Heart left ventricle (tissue), 16 donors: Measurements from ENCODE around the gene ANAPC1. TPM values are rescaled to one million over a fixed set of nuclear protein-coding genes. Genes with fewer than 3 reads are reported as not detected.
A peak's percentile ranks its signal among the peaks of the same experiment; 100 is the strongest.
"Not testable (repeated sequence)": the region's sequence is repeated elsewhere in the genome, so short reads cannot be mapped to it uniquely, and the experiment has no call there.

Experiments used
- ATAC-seq, 4 donors: fragments of 200-7000 bp; cut with Tn5 transposase; one replicate each; pipeline ENCODE4 v1.9.1; 2020 to 2022; ENCODE audit warnings: moderate library complexity in 4 of 4, mild to moderate bottlenecking in 3 of 4, moderate number of reproducible peaks in 1 of 4
- DNase-seq, 5 donors: peaks; one replicate each; pipeline ENCODE4 v3.0.0-alpha.2; 2020
- H3K27ac ChIP-seq, 12 donors: fragments of 200-600 bp; sonication (generic) in 4 of 12; one replicate each; pipeline versions ENCODE4 v1.5.0 to v1.8.0; 2016 to 2022; ENCODE audit warnings: mild to moderate bottlenecking in 2 of 12
- H3K27me3 ChIP-seq, 9 donors: fragments of 200-600 bp; sonication (generic) in 2 of 9; one replicate each; pipeline versions ENCODE4 v1.5.1 to v1.8.0; 2016 to 2022; ENCODE audit warnings: mild to moderate bottlenecking in 3 of 9
- H3K36me3 ChIP-seq, 9 donors: fragments of 200-600 bp; sonication (generic) in 2 of 9; one replicate each; pipeline versions ENCODE4 v1.5.0 to v1.8.0; 2018 to 2022; ENCODE audit warnings: mild to moderate bottlenecking in 2 of 9
- H3K4me1 ChIP-seq, 12 donors: fragments of 200-600 bp; sonication (generic) in 4 of 12; one replicate each; pipeline versions ENCODE4 v1.5.0 to v1.8.0; 2016 to 2022; ENCODE audit warnings: mild to moderate bottlenecking in 3 of 12
- H3K4me3 ChIP-seq, 12 donors: fragments of 200-600 bp; sonication (generic) in 4 of 12; one replicate each; pipeline versions ENCODE4 v1.5.0 to v1.8.0; 2017 to 2022; ENCODE audit warnings: mild to moderate bottlenecking in 9 of 12, moderate library complexity in 4 of 12
- H3K9me3 ChIP-seq, 12 donors: fragments of 200-600 bp; sonication (generic) in 4 of 12; one replicate each; pipeline versions ENCODE4 v1.5.0 to v1.8.0; 2016 to 2022; ENCODE audit warnings: mild to moderate bottlenecking in 1 of 12
- POLR2A ChIP-seq, 2 donors: fragments of 450-650 bp; IDR thresholded peaks; one replicate each; pipeline ENCODE4 v1.6.1; 2017; ENCODE audit warnings: antibody characterized with exemption in 2 of 2, mild to moderate bottlenecking in 2 of 2, moderate library complexity in 2 of 2
- WGBS, 4 donors: extraction: QIAGEN DNeasy Blood & Tissue Kit in 2 of 4; methylation state at CpG; one replicate each; pipeline versions ENCODE4 v1.1.5 to v1.1.7; 2013 to 2018; 5-methylcytosine and 5-hydroxymethylcytosine counted together
- intact Hi-C, 10 donors: fragments of 100-400 bp; cut with DNase I; formaldehyde crosslinking; loops; one replicate each; pipeline versions ENCODE4 v1.11.1 to v1.14.2; 2022
- polyA plus RNA-seq, 2 donors: library from polyadenylated mRNA; stranded (reverse); fragments of 200-250 nt; gene quantifications; one replicate each; pipeline ENCODE4 v1.2.3, GENCODE V29; 2013
- total RNA-seq, 9 donors: library from RNA; depleted of rRNA in 2 of 9; stranded (reverse); fragments of >200 nt in 2 of 9; fragmentation: NEBNext Ultra II Directional in 3 of 9; extraction: Animal tissue kit (Norgen Biotek cat#: 25700) in 3 of 9; gene quantifications; one replicate each; pipeline versions ENCODE4 v1.1.0 to v1.2.4, GENCODE V29; 2016 to 2023
- TF ChIP-seq, protein P1 (sequence below), 12 donors: fragments of 200-600 bp; sonication (generic) in 4 of 12; IDR thresholded peaks; one replicate each; pipeline versions ENCODE4 v1.5.0 to v1.8.0; 2018 to 2022; ENCODE audit warnings: antibody characterized with exemption in 12 of 12, mild to moderate bottlenecking in 5 of 12
- donor health status: ischemic (EF 13 %, LVEDD 7.1; RV severe dilation, severe dysfunction).
- donor health status: healthy with polysubstance abuse.
- donor health status: DM: no; HTN: yes; CAD: no.
- donor health status: DM: no; HTN: no; CAD: no.
- donor health status: ischemic (EF 25% LVEDD 6.9; RV normal size, moderate dysfunction).
- donor health status: ischemic (EF 25% LVEDD 5.7; RV mildly dilated, moderate dysfunction).
- donor health status: healthy.
- donor health status: DM: yes; HTN: yes; CAD: no.
- donor health status: ischemic (EF 35%, LVEDD 5.7; RV mildly dilated, moderate dysfunction).
- donor health status: nonischemic (EF 11% LVEDD 7.7; RV severe dilation, severe dysfunction).
- donor health status: DM: yes; HTN: yes; CAD: no.
- donor health status: PGD.
- donor health status: ischemic (EF 29% LVEDD 5.4; RV normal size, mild dysfunction).
- donor health status: nonischemic (EF 23%, LVEDD 6.1; RV moderate dilation, normal function).

The ANAPC1 gene
- total and polyA plus RNA-seq, 11 donors, result 4.9 to 30.7 (median 17.2) TPM

DNA sequence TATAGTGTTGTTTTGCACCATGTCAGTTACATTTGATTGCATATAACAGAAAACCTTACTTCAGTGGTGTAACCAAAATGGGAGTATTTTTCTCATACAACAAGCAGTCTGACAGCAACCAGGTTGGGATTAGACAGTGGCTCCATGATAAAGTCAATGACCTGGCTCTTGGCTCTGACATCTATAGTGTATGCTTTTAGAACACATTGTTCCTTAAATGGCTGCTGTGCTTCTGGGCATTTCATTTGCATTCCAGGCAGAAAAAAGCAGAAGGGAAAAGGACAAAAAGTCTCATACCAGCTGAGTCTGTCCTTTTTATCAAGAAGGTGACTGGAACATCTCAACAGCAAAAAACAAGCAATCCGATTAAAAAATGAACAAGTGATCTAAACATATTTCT is 24.6 kb upstream of the ANAPC1 start:
- 72 to 80% (median 79%) methylated on average over 1 of the region's 1 CpG for WGBS, 4 donors
- intact Hi-C loops, result loop anchor here in 5 of 10 donors (2.0 to 10.0 kb wide), 4 partner anchors 20 to 66 kb away; no protein-coding TSS in a partner anchor
- Histone ChIP-seq H3K4me1 (peaks cover 0 to 77% (median 59%) of the 10 kb centered on the region in 12 donors), H3K27me3 (no peaks in the 10 kb centered on the region), H3K36me3 (no peaks in the 10 kb centered on the region), H3K27ac (peak overlapping the region in 9 of 12 donors; percentile 1 to 74 (median 33)), H3K9me3 (no peaks in the 10 kb centered on the region), H3K4me3 (no peak overlapping the region)
- TF ChIP-seq, protein P1, sequence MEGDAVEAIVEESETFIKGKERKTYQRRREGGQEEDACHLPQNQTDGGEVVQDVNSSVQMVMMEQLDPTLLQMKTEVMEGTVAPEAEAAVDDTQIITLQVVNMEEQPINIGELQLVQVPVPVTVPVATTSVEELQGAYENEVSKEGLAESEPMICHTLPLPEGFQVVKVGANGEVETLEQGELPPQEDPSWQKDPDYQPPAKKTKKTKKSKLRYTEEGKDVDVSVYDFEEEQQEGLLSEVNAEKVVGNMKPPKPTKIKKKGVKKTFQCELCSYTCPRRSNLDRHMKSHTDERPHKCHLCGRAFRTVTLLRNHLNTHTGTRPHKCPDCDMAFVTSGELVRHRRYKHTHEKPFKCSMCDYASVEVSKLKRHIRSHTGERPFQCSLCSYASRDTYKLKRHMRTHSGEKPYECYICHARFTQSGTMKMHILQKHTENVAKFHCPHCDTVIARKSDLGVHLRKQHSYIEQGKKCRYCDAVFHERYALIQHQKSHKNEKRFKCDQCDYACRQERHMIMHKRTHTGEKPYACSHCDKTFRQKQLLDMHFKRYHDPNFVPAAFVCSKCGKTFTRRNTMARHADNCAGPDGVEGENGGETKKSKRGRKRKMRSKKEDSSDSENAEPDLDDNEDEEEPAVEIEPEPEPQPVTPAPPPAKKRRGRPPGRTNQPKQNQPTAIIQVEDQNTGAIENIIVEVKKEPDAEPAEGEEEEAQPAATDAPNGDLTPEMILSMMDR (IDR thresholded peaks at IDR 0.05), result no peak
- TF ChIP-seq POLR2A (IDR thresholded peaks at IDR 0.05), result no peak
- ATAC-seq (peak in 2 of 4 donors; percentile 36 to 45), DNase-seq (no peak)

DNA sequence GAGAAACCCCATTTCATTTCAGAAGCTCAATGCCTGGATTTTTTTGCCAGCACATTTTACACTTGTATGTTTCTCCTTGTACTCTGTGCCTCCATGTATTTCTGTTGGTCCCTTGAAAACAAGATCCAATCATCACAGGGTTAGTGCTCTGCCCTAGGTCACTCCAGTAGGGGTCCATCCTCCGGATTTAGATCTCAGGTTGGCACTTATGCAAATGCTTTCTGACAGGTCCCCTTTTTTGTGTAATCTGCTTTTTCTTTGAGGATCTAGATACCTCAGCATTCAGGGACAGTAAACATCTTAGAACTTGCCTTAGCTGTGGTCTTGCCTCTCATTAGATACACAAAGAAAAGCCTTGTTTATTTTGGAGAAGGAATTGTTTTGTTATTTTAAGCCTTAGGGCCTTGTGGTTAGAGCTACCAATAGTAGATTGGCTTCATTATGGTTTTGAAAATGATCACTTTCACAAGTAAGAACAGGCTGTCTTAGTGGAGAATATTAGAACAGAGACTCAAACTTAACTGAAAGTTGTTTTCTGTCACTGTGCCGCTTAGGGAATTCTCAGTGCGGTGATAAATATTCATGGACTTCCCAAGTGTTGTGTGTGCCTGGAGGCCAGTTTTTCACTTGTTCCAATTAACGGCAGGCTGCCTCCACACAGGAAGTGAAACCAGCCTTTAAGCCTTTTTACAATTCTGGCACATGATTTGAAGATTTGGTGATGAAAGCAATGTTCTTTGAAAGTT is 22.2 kb upstream of the ANAPC1 start:
- DNase-seq, result no peak
- Histone ChIP-seq H3K9me3 (no peaks in the 10 kb centered on the region), H3K36me3 (no peaks in the 10 kb centered on the region), H3K27ac (peak overlapping the region in 11 of 12 donors; percentile 26 to 83 (median 69)), H3K4me3 (no peak overlapping the region), H3K27me3 (no peaks in the 10 kb centered on the region), H3K4me1 (peaks cover 0 to 91% (median 64%) of the 10 kb centered on the region in 12 donors)
- intact Hi-C loops, result loop anchor here in 5 of 10 donors (5.0 to 10.0 kb wide), 3 partner anchors 41 to 69 kb away; no protein-coding TSS in a partner anchor
- ATAC-seq, result no peak
- 26 to 38% (median 32%) methylated on average over 4 of the region's 4 CpGs for WGBS, 4 donors
- TF ChIP-seq, protein P1 (IDR thresholded peaks at IDR 0.05), result no peak
- no peak for TF ChIP-seq POLR2A (IDR thresholded peaks at IDR 0.05)

DNA sequence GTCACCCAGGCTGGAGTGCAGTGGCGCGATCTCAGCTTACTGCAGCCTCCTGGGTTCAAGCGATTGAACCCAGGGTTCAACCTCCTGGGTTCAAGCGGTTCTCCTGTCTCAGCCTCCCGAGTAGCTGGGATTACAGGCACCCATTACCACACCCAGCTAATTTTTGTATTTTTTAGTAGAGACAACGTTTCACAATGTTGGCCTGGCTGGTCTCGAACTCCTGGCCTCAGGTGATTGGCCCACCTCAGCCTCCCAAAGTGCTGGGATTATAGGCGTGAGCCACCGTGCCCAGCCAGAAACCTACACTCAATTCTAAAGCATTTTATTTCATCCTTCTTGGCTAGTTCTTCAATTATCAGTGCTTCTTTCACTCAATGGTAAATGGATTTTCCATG is 21.5 kb upstream of the ANAPC1 start:
- Histone ChIP-seq H3K27ac (peak overlapping the region in 11 of 12 donors; percentile 55 to 83 (median 69)), H3K4me1 (peaks cover 0 to 91% (median 62%) of the 10 kb centered on the region in 12 donors)
- intact Hi-C loops, result loop anchor here in 5 of 10 donors (5.0 to 10.0 kb wide), 3 partner anchors 42 to 69 kb away; no protein-coding TSS in a partner anchor
- WGBS, 4 donors, result 97% methylated on average over 9 of the region's 9 CpGs
- not testable (repeated sequence) for H3K36me3 ChIP-seq, DNase-seq, ATAC-seq, H3K9me3 ChIP-seq, H3K4me3 ChIP-seq, H3K27me3 ChIP-seq

DNA sequence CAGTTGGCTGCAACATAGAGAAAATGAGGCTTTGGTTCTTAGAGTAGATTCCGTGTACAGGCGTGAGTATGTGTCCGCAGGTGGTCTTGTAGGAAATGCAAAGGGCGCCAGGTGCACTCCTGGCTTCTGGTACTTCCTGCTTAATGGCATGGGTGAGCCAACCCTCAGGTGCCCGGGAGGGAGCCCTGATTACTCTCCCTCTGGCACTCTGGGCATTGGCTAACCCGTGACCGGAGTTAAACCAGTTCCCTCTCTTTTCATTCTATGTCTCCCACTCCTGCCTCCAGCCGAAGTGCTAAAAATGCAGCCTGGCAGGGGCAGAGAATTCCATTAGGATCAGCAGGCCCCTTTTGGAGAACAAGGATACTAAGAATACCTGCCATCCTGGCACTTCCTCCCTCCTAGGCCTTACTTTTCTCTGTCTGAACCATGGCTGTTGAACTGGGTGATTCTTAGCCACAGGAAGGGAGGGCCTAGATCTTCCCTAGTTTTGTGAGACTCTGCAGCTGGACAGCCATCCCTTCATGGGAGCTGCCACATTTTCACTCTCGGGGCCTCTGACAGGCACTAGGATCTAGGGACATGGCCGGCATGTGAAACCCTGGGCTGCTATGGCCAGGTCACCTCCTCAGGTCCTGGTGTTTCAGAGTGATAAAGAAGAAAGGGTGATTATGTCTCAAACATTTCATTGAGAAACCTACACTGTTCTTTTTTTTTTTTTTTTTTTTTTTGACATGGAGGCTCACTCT is 20.9 kb upstream of the ANAPC1 start:
- H3K4me3 ChIP-seq, result no peak overlapping the region
- no peaks in the 10 kb centered on the region for H3K36me3 ChIP-seq
- intact Hi-C loops, result loop anchor here in 7 of 10 donors (5.0 to 10.0 kb wide), 5 partner anchors 42 to 70 kb away; no protein-coding TSS in a partner anchor
- H3K27ac ChIP-seq, result peak overlapping the region in 11 of 12 donors; percentile 55 to 83 (median 69)
- DNase-seq (peak in 2 of 5 donors; percentile 30 to 38), ATAC-seq (peak; percentile 37 to 68 (median 51))
- WGBS, 4 donors, result 73 to 78% (median 75%) methylated on average over 10 of the region's 10 CpGs
- TF ChIP-seq POLR2A (IDR thresholded peaks at IDR 0.05), result no peak
- TF ChIP-seq, protein P1 (IDR thresholded peaks at IDR 0.05), result no peak
- H3K27me3 ChIP-seq, result no peaks in the 10 kb centered on the region
- peaks cover 0 to 89% (median 64%) of the 10 kb centered on the region in 12 donors for H3K4me1 ChIP-seq
- no peaks in the 10 kb centered on the region for H3K9me3 ChIP-seq
